Tibial nerve (tissue), 3 donors: ENCODE data around the gene CCNQ.

ENCODE experiments used
- CTCF ChIP-seq, 5 experiments: fragments of 200-600 bp in 3 of 5; fragments of 450-650 bp in 2 of 5; sonication (generic) in 3 of 5; IDR thresholded peaks; one replicate each; pipeline ENCODE4 v1.5.1; 2016 to 2019; ENCODE audit warnings: antibody characterized with exemption in 5 of 5, mild to moderate bottlenecking in 3 of 5, moderate library complexity in 2 of 5
- POLR2A ChIP-seq, 2 donors: fragments of 450-650 bp; IDR thresholded peaks; one replicate each; pipeline ENCODE4 v1.6.1; 2017; ENCODE audit warnings: antibody characterized with exemption in 2 of 2, mild to moderate bottlenecking in 2 of 2, moderate library complexity in 2 of 2

GRCh38 chrX:153549807-153550206, 49.1 kb downstream of the CCNQ start:
- TF ChIP-seq CTCF (IDR thresholded peaks at IDR 0.05) (no peak), POLR2A (IDR thresholded peaks at IDR 0.05) (no peak)
